NCI-H2171 (cell line): ENCODE data around the gene ANAPC10.
"Not testable (repeated sequence)": the region's sequence is repeated elsewhere in the genome, so short reads cannot be mapped to it uniquely, and the experiment has no call there.

Experiments used
- DNase-seq: peaks from one replicate; lab custom pipeline; 2025; lab: John Stamatoyannopoulos, UW

Gene ANAPC10

GRCh38 chr4:145071560-145071959 is 26.4 kb downstream of the ANAPC10 start:
- DNase-seq: no peak

- no peak for DNase-seq
These were observed 28.6 kb downstream of the ANAPC10 start for GRCh38 chr4:145069361-145069760.

- no peak for DNase-seq
These were observed 31.9 kb downstream of the ANAPC10 start for GRCh38 chr4:145066063-145066501.

GRCh38 chr4:145061318-145061920 is 36.6 kb downstream of the ANAPC10 start:
- DNase-seq: no peak

- DNase-seq: no peak
These were observed 39.7 kb downstream of the ANAPC10 start for GRCh38 chr4:145058256-145058655.

- no peak for DNase-seq
These were observed 41.5 kb downstream of the ANAPC10 start for GRCh38 chr4:145056325-145057130.

- DNase-seq: no peak
These were observed 42.3 kb downstream of the ANAPC10 start for GRCh38 chr4:145055533-145056257.

GRCh38 chr4:145049241-145049640 is 48.8 kb downstream of the ANAPC10 start:
- DNase-seq: no peak

- DNase-seq: no peak
These were observed 49.2 kb downstream of the ANAPC10 start for GRCh38 chr4:145048817-145049216.

- DNase-seq: no peak
These were observed 50.8 kb downstream of the ANAPC10 start for GRCh38 chr4:145047151-145047550.

GRCh38 chr4:145045180-145045579 is 52.8 kb downstream of the ANAPC10 start:
- DNase-seq: no peak

GRCh38 chr4:145044341-145044740 is 53.7 kb downstream of the ANAPC10 start:
- no peak for DNase-seq

GRCh38 chr4:145043306-145043705 is 54.7 kb downstream of the ANAPC10 start:
- DNase-seq: no peak

- no peak for DNase-seq
These were observed 55.3 kb downstream of the ANAPC10 start for GRCh38 chr4:145042601-145043285.

GRCh38 chr4:145041378-145041777 is 56.6 kb downstream of the ANAPC10 start:
- DNase-seq: no peak

- no peak for DNase-seq
These were observed 62.4 kb downstream of the ANAPC10 start for GRCh38 chr4:145035494-145036136.

- DNase-seq: no peak
These were observed 63.2 kb downstream of the ANAPC10 start for GRCh38 chr4:145034727-145035211.

GRCh38 chr4:145019346-145019745 is 78.7 kb downstream of the ANAPC10 start:
- DNase-seq: no peak

GRCh38 chr4:145014365-145014764 is 83.6 kb downstream of the ANAPC10 start:
- no peak for DNase-seq

- DNase-seq: no peak
These were observed 85.2 kb downstream of the ANAPC10 start for GRCh38 chr4:145012841-145013240.

- no peak for DNase-seq
These were observed 86.4 kb downstream of the ANAPC10 start for GRCh38 chr4:145011636-145012035.

GRCh38 chr4:145010315-145010714 is 87.7 kb downstream of the ANAPC10 start:
- DNase-seq: not testable (repeated sequence)
